ENCODE data around the gene MACO1.

MACO1 gene

GRCh38 chr1:25543005-25543424, 112.3 kb downstream of the MACO1 start:
- H2AFZ ChIP-seq (ENCODE audit: low read depth, low read length, severe bottlenecking) = no peak overlapping the region
- H3K9ac ChIP-seq (ENCODE audit: low read length) = no peak overlapping the region
- no peaks in the 10 kb centered on the region for H3K9me2 ChIP-seq (replicated peaks; ENCODE audit: insufficient read depth, low read length)
- no peaks in the 10 kb centered on the region for H3K9me3 ChIP-seq (ENCODE audit: insufficient read depth, low read length)
- no peaks in the 10 kb centered on the region for H3K79me2 ChIP-seq (ENCODE audit: insufficient read depth, low read length)
- H4K20me1 ChIP-seq (ENCODE audit: low read depth, low read length) = no peaks in the 10 kb centered on the region
- H3K4me2 ChIP-seq (ENCODE audit: low read depth, low read length, poor library complexity, severe bottlenecking) = peak overlapping the region; percentile 45
- H3K4me3 ChIP-seq (ENCODE audit: insufficient read depth, low read length, poor library complexity, severe bottlenecking) = no peak overlapping the region
- no peaks in the 10 kb centered on the region for H3F3A ChIP-seq (ENCODE audit: insufficient read depth)
- H3K27ac ChIP-seq (ENCODE audit: low read depth, low read length) = no peak overlapping the region
- no peaks in the 10 kb centered on the region for H3K27me3 ChIP-seq (ENCODE audit: low read length)
- TF ChIP-seq EZH2phosphoT487 (conservative IDR thresholded peaks at IDR 0.05; ENCODE audit: low read length) (no peak), CTCF (IDR thresholded peaks at IDR 0.05; ENCODE audit: insufficient read depth, low read length, poor library complexity, severe bottlenecking) (no peak)
- H3K36me3 ChIP-seq (ENCODE audit: low read length) = no peaks in the 10 kb centered on the region

- Histone ChIP-seq H3K9me2 (replicated peaks; ENCODE audit: insufficient read depth, low read length) (no peaks in the 10 kb centered on the region), H3K9ac (ENCODE audit: low read length) (peak within 1 kb of the TSS; percentile 29; the same call in 1 of the 2 replicates), H3K36me3 (ENCODE audit: low read length) (no peaks in the 10 kb centered on the region), H3K79me2 (ENCODE audit: insufficient read depth, low read length) (no peaks in the 10 kb centered on the region), H3K4me3 (ENCODE audit: insufficient read depth, low read length, poor library complexity, severe bottlenecking) (peak within 1 kb of the TSS; percentile 46), H3K27ac (ENCODE audit: low read depth, low read length) (no peak within 1 kb of the TSS), H2AFZ (ENCODE audit: low read depth, low read length, severe bottlenecking) (no peak within 1 kb of the TSS), H4K20me1 (ENCODE audit: low read depth, low read length) (no peaks in the 10 kb centered on the region), H3K9me3 (ENCODE audit: insufficient read depth, low read length) (no peaks in the 10 kb centered on the region), H3K27me3 (ENCODE audit: low read length) (no peaks in the 10 kb centered on the region), H3K4me2 (ENCODE audit: low read depth, low read length, poor library complexity, severe bottlenecking) (peak within 1 kb of the TSS; percentile 45), H3F3A (ENCODE audit: insufficient read depth) (no peaks in the 10 kb centered on the region)
- TF ChIP-seq CTCF (IDR thresholded peaks at IDR 0.05; ENCODE audit: insufficient read depth, low read length, poor library complexity, severe bottlenecking) (no peak), EZH2phosphoT487 (conservative IDR thresholded peaks at IDR 0.05; ENCODE audit: low read length) (no peak)
Measured at GRCh38 chr1:25543425-25544242, 112.9 kb downstream of the MACO1 start, which contains the start of gene LDLRAP1. Gene LDLRAP1 (plus strand): TSS chr1:25543606. CDS start chr1:25543699, 93 bp downstream.

GRCh38 chr1:25544243-25544764, 113.6 kb downstream of the MACO1 start:
- H3K27me3 ChIP-seq (ENCODE audit: low read length) = no peaks in the 10 kb centered on the region
- peak overlapping the region; percentile 46 for H3K4me3 ChIP-seq (ENCODE audit: insufficient read depth, low read length, poor library complexity, severe bottlenecking)
- H3K36me3 ChIP-seq (ENCODE audit: low read length) = no peaks in the 10 kb centered on the region
- H3K9me3 ChIP-seq (ENCODE audit: insufficient read depth, low read length) = no peaks in the 10 kb centered on the region
- no peaks in the 10 kb centered on the region for H3K79me2 ChIP-seq (ENCODE audit: insufficient read depth, low read length)
- H3F3A ChIP-seq (ENCODE audit: insufficient read depth) = peaks cover 5% of the 10 kb centered on the region; the same call in 1 of the 2 replicates
- no peaks in the 10 kb centered on the region for H3K9me2 ChIP-seq (replicated peaks; ENCODE audit: insufficient read depth, low read length)
- H2AFZ ChIP-seq (ENCODE audit: low read depth, low read length, severe bottlenecking) = no peak overlapping the region
- no peak overlapping the region for H3K27ac ChIP-seq (ENCODE audit: low read depth, low read length)
- peak overlapping the region; percentile 45 for H3K4me2 ChIP-seq (ENCODE audit: low read depth, low read length, poor library complexity, severe bottlenecking)
- TF ChIP-seq CTCF (IDR thresholded peaks at IDR 0.05; ENCODE audit: insufficient read depth, low read length, poor library complexity, severe bottlenecking) (no peak), EZH2phosphoT487 (conservative IDR thresholded peaks at IDR 0.05; ENCODE audit: low read length) (no peak)
- H3K9ac ChIP-seq (ENCODE audit: low read length) = no peak overlapping the region
- H4K20me1 ChIP-seq (ENCODE audit: low read depth, low read length) = no peaks in the 10 kb centered on the region

Measured in SU-DHL-6 (cell line).